DND-41 (cell line): ENCODE results near the gene RFX1.
A peak's percentile ranks its signal among the peaks of the same experiment; 100 is the strongest.
"Not testable (repeated sequence)": the region's sequence is repeated elsewhere in the genome, so short reads cannot be mapped to it uniquely, and the experiment has no call there.

Experiments
- ATAC-seq: fragments of 200-7000 bp; cut with Tn5 transposase; 3 replicates; pipeline ENCODE4 v1.9.1; 2021; ENCODE audit warnings: low read depth; ENCODE audit not compliant: insufficient read depth
- DNase-seq: peaks from one replicate; pipeline ENCODE4 v3.0.0-alpha.2; 2020
- H2AFZ ChIP-seq: 2 replicates; pipeline ENCODE4 v1.6.0; 2012; ENCODE audit warnings: low read depth, low read length
- H3K27ac ChIP-seq: 2 replicates; pipeline ENCODE4 v1.5.1; 2012; ENCODE audit warnings: low read length, inconsistent platforms
- H3K27me3 ChIP-seq: fragments of 200-600 bp; sonication (generic); 2 replicates; pipeline ENCODE4 v1.6.0; 2012; ENCODE audit warnings: low read length, mild to moderate bottlenecking, inconsistent platforms; ENCODE audit not compliant: insufficient read depth, poor library complexity
- H3K36me3 ChIP-seq: 2 replicates; pipeline ENCODE4 v1.5.1; 2012; ENCODE audit warnings: low read length, inconsistent platforms; ENCODE audit not compliant: insufficient read depth
- H3K4me1 ChIP-seq: 2 replicates; pipeline ENCODE4 v1.5.1; 2012; ENCODE audit warnings: mild to moderate bottlenecking, low read length; ENCODE audit not compliant: insufficient read depth
- H3K4me2 ChIP-seq: 2 replicates; pipeline ENCODE4 v1.6.0; 2012; ENCODE audit warnings: mild to moderate bottlenecking, moderate library complexity, low read length, inconsistent platforms; ENCODE audit not compliant: insufficient read depth
- H3K4me3 ChIP-seq, 2 experiments: fragments of 200-600 bp in 1 of 2; shearing (Covaris generic) in 1 of 2; 2 replicates each; pipeline ENCODE4 v1.5.1; 2012 to 2016; ENCODE audit warnings: inconsistent platforms in 2 of 2, low read length in 2 of 2, mild to moderate bottlenecking in 2 of 2, low read depth in 1 of 2, moderate library complexity in 1 of 2
- H3K79me2 ChIP-seq: 2 replicates; pipeline ENCODE4 v1.6.0; 2012; ENCODE audit warnings: low read length, inconsistent platforms; ENCODE audit not compliant: insufficient read depth
- H3K9ac ChIP-seq: 2 replicates; pipeline ENCODE4 v1.6.0; 2012; ENCODE audit warnings: low read depth, mild to moderate bottlenecking, inconsistent platforms, low read length, moderate library complexity
- H3K9me3 ChIP-seq: 2 replicates; pipeline ENCODE4 v1.5.1; 2012; ENCODE audit warnings: low read length, moderate library complexity, mild to moderate bottlenecking, inconsistent platforms; ENCODE audit not compliant: insufficient read depth, severe bottlenecking
- H4K20me1 ChIP-seq: 2 replicates; pipeline ENCODE4 v1.6.0; 2012; ENCODE audit warnings: low read length; ENCODE audit not compliant: insufficient read depth
- EZH2 ChIP-seq: IDR thresholded peaks from 3 replicates; pipeline ENCODE4 v1.6.1; 2012; ENCODE audit warnings: borderline replicate concordance, low read depth, mild to moderate bottlenecking, moderate library complexity, low read length, inconsistent platforms; ENCODE audit not compliant: severe bottlenecking
- TF ChIP-seq, protein P1 (sequence below): IDR thresholded peaks from 2 replicates; pipeline ENCODE4 v1.5.1; 2012; ENCODE audit warnings: borderline replicate concordance, low read length, moderate library complexity, mild to moderate bottlenecking; ENCODE audit not compliant: poor library complexity, severe bottlenecking; ENCODE audit errors: extremely low read depth

Gene RFX1

GRCh38 chr19:14042659-14043608 is 36.8 kb upstream of the RFX1 start:
- not testable (repeated sequence) for H3K27me3 ChIP-seq, H3K4me1 ChIP-seq, H4K20me1 ChIP-seq, H3K4me3 ChIP-seq, H3K9me3 ChIP-seq, H3K9ac ChIP-seq, H3K79me2 ChIP-seq, H2AFZ ChIP-seq, H3K4me2 ChIP-seq, H3K27ac ChIP-seq
- DNase-seq, result peak; percentile 42
- H3K36me3 ChIP-seq, result peaks cover 34% of the 10 kb centered on the region
- ATAC-seq, result peak; percentile 58; the same call in 2 of the 3 replicates
- TF ChIP-seq, protein P1, sequence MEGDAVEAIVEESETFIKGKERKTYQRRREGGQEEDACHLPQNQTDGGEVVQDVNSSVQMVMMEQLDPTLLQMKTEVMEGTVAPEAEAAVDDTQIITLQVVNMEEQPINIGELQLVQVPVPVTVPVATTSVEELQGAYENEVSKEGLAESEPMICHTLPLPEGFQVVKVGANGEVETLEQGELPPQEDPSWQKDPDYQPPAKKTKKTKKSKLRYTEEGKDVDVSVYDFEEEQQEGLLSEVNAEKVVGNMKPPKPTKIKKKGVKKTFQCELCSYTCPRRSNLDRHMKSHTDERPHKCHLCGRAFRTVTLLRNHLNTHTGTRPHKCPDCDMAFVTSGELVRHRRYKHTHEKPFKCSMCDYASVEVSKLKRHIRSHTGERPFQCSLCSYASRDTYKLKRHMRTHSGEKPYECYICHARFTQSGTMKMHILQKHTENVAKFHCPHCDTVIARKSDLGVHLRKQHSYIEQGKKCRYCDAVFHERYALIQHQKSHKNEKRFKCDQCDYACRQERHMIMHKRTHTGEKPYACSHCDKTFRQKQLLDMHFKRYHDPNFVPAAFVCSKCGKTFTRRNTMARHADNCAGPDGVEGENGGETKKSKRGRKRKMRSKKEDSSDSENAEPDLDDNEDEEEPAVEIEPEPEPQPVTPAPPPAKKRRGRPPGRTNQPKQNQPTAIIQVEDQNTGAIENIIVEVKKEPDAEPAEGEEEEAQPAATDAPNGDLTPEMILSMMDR, result peak; percentile 68

- no peak overlapping the region for H2AFZ ChIP-seq
- DNase-seq, result no peak
- no peak overlapping the region for H3K4me3 ChIP-seq
- no peak overlapping the region for H3K9ac ChIP-seq
- TF ChIP-seq, protein P1, result no peak
- no peak for TF ChIP-seq EZH2
- H3K79me2 ChIP-seq, result no peaks in the 10 kb centered on the region; the same call in 1 of the 2 replicates
- ATAC-seq, result no peak
- no peaks in the 10 kb centered on the region for H3K9me3 ChIP-seq
- H3K4me2 ChIP-seq, result no peak overlapping the region
- H3K27me3 ChIP-seq, result no peaks in the 10 kb centered on the region
- H4K20me1 ChIP-seq, result no peaks in the 10 kb centered on the region
- H3K27ac ChIP-seq, result no peak overlapping the region
- H3K4me1 ChIP-seq, result no peaks in the 10 kb centered on the region
- H3K36me3 ChIP-seq, result peaks cover 26% of the 10 kb centered on the region
These were observed 33.1 kb upstream of the RFX1 start for GRCh38 chr19:14039181-14039580.

DNA sequence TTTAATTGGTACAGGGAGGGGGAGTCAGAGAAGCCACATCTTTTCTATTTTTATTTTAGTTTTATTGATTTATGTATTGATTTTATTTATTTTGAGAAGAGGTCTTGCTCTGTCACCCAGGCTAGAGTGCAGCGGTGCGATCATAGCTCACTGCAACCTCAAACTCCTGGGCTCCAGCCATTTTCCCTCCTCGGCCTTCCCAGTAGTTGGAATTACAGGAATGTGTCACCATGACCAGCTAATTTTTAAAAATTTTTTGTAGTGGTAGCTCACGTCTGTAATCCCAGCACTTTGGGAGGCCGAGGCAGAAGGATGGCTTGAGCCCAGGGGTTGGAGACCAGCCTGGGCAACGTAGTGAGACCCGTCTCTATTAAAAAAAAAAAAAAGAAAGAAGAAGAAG is 29.6 kb upstream of the RFX1 start:
- H3K36me3 ChIP-seq, result peaks cover 14% of the 10 kb centered on the region
- no peaks in the 10 kb centered on the region for H3K9me3 ChIP-seq
- H3K4me1 ChIP-seq, result peaks cover 23% of the 10 kb centered on the region
- no peaks in the 10 kb centered on the region; the same call in 1 of the 2 replicates for H4K20me1 ChIP-seq
- no peak for DNase-seq
- peaks cover 8% of the 10 kb centered on the region for H3K79me2 ChIP-seq
- H2AFZ ChIP-seq, result no peak overlapping the region
- no peak overlapping the region for H3K4me2 ChIP-seq
- TF ChIP-seq, protein P1, result no peak
- no peak for TF ChIP-seq EZH2
- no peak overlapping the region for H3K27ac ChIP-seq
- H3K4me3 ChIP-seq, result no peak overlapping the region
- no peak for ATAC-seq
- H3K27me3 ChIP-seq, result no peaks in the 10 kb centered on the region
- H3K9ac ChIP-seq, result no peak overlapping the region
